A549 (cell line): ENCODE data around the gene ARL6IP6. TPM values are rescaled to one million over a fixed set of nuclear protein-coding genes. Genes with fewer than 3 reads are reported as not detected.
A peak's percentile ranks its signal among the peaks of the same experiment; 100 is the strongest.

Experiments
- ATAC-seq, 2 experiments: fragments of 200-7000 bp in 1 of 2; fragments of >200 bp in 1 of 2; cut with Nextera tagmentation in 1 of 2; cut with Tn5 transposase in 1 of 2; 3 replicates each; pipeline versions ENCODE4 v1.8.0 to v1.9.1; 2018 to 2020; ENCODE audit warnings: mild to moderate bottlenecking in 1 of 2, moderate library complexity in 1 of 2
- CTCF ChIA-PET: fragments of 300-600 bp; sonication (Branson Sonifier 250); formaldehyde crosslinking; extraction: SDS; loops from one replicate; lab custom pipeline; 2021; ENCODE audit warnings: antibody characterized with exemption, inconsistent platforms; lab: Yijun Ruan, JAX
- POLR2A ChIA-PET: fragments of 350-600 bp; formaldehyde crosslinking; extraction: SDS; loops from one replicate; lab custom pipeline; 2021; ENCODE audit warnings: antibody characterized with exemption, inconsistent platforms; lab: Yijun Ruan, JAX
- DNase-seq, 2 experiments: peaks; one replicate each; pipeline versions ENCODE4 v3.0.0 to v3.0.0-alpha.2; 2011 to 2016; ENCODE audit warnings: low read depth in 1 of 2, low spot score in 1 of 2
- FAIRE-seq: peaks from 2 replicates; lab custom pipeline; 2011; peaks lifted over from hg19 to GRCh38; lab: Jason Lieb, UNC
- H3K27ac ChIP-seq, 2 experiments: fragments of >200 bp; sonication (Bioruptor Twin); formaldehyde crosslinking; 3 replicates each; pipeline ENCODE4 v1.5.1; 2016 to 2017
- H3K4me1 ChIP-seq: fragments of >200 bp; sonication (Bioruptor Twin); formaldehyde crosslinking; 3 replicates; pipeline ENCODE4 v1.6.1; 2016
- H3K4me2 ChIP-seq: fragments of >200 bp; sonication (Bioruptor Twin); formaldehyde crosslinking; 3 replicates; pipeline ENCODE4 v1.6.1; 2016
- H3K4me3 ChIP-seq: fragments of >200 bp; sonication (Bioruptor Twin); formaldehyde crosslinking; 3 replicates; pipeline ENCODE4 v1.5.1; 2016
- H3K9me3 ChIP-seq: fragments of >200 bp; sonication (Bioruptor Twin); formaldehyde crosslinking; 3 replicates; pipeline ENCODE4 v1.6.1; 2016
- CEBPB ChIP-seq, 2 experiments: fragments of >200 bp in 1 of 2; sonication (Bioruptor Twin) in 1 of 2; formaldehyde crosslinking in 1 of 2; IDR thresholded peaks; 2 replicates each; pipeline ENCODE4 v1.6.1; 2012 to 2016
- CHD2 ChIP-seq: fragments of 150-350 bp; IDR thresholded peaks from 2 replicates; pipeline ENCODE4 v1.6.1; 2014; ENCODE audit warnings: low read length; ENCODE audit not compliant: partially characterized antibody
- EHF ChIP-seq: fragments of 250-450 bp; sonication (Bioruptor Pico); IDR thresholded peaks from 2 replicates; pipeline ENCODE4 v1.5.0; 2020; ENCODE audit warnings: mild to moderate bottlenecking
- EP300 ChIP-seq, 2 experiments: fragments of >200 bp; sonication (Bioruptor Twin); formaldehyde crosslinking; IDR thresholded peaks; 2 replicates in 1 of 2; 3 replicates in 1 of 2; pipeline ENCODE4 v1.6.1; 2016 to 2017
- FOSB ChIP-seq: fragments of 250-450 bp; sonication (Bioruptor Pico); IDR thresholded peaks from 2 replicates; pipeline ENCODE4 v1.5.0; 2020; ENCODE audit warnings: mild to moderate bottlenecking, moderate library complexity
- FOSL2 ChIP-seq, 2 experiments: fragments of 450-650 bp in 1 of 2; fragments of >200 bp in 1 of 2; sonication (Bioruptor Twin) in 1 of 2; formaldehyde crosslinking; IDR thresholded peaks; 2 replicates each; pipeline versions ENCODE4 v1.5.0 to v1.6.1; 2016 to 2020; ENCODE audit warnings: mild to moderate bottlenecking in 1 of 2, moderate library complexity in 1 of 2
- HOXA7 ChIP-seq: fragments of 250-450 bp; sonication (Bioruptor Pico); IDR thresholded peaks from 2 replicates; pipeline ENCODE4 v1.5.0; 2020; ENCODE audit warnings: mild to moderate bottlenecking, moderate library complexity
- HOXB13 ChIP-seq: fragments of 250-450 bp; sonication (Bioruptor Pico); IDR thresholded peaks from 2 replicates; pipeline ENCODE4 v1.5.0; 2020; ENCODE audit warnings: low read depth, mild to moderate bottlenecking, moderate library complexity
- HOXB5 ChIP-seq: fragments of 250-450 bp; sonication (Bioruptor Pico); IDR thresholded peaks from 2 replicates; pipeline ENCODE4 v1.5.0; 2020; ENCODE audit warnings: mild to moderate bottlenecking, moderate library complexity
- KDM5A ChIP-seq: fragments of 200-600 bp; sonication (generic); IDR thresholded peaks from 2 replicates; pipeline ENCODE4 v1.6.1; 2016; ENCODE audit warnings: antibody characterized with exemption, mild to moderate bottlenecking
- NFE2L2 ChIP-seq: fragments of 150-350 bp; conservative IDR thresholded peaks from 2 replicates; pipeline ENCODE4 v1.6.1; 2014; ENCODE audit warnings: low read length
- PHF8 ChIP-seq: fragments of 200-600 bp; sonication (generic); IDR thresholded peaks from 2 replicates; pipeline ENCODE4 v1.6.1; 2016; ENCODE audit warnings: low read depth, mild to moderate bottlenecking, antibody characterized with exemption, moderate library complexity, borderline replicate concordance
- RARB ChIP-seq: fragments of 250-450 bp; sonication (Bioruptor Pico); IDR thresholded peaks from 2 replicates; pipeline ENCODE4 v1.8.0; 2021; ENCODE audit warnings: mild to moderate bottlenecking, moderate library complexity
- RCOR1 ChIP-seq: fragments of 150-350 bp; IDR thresholded peaks from 2 replicates; pipeline ENCODE4 v1.6.1; 2014; ENCODE audit warnings: antibody characterized with exemption, low read length, low read depth
- SMC3 ChIP-seq: fragments of >200 bp; sonication (Bioruptor Twin); formaldehyde crosslinking; IDR thresholded peaks from 3 replicates; pipeline ENCODE4 v1.6.1; 2018; ENCODE audit warnings: inconsistent platforms
- TP53 ChIP-seq: fragments of 250-450 bp; sonication (Bioruptor Pico); IDR thresholded peaks from 2 replicates; pipeline ENCODE4 v1.5.0; 2021; ENCODE audit warnings: mild to moderate bottlenecking, moderate library complexity
- ZFP36 ChIP-seq: fragments of 450-650 bp; IDR thresholded peaks from 2 replicates; pipeline ENCODE4 v1.6.1; 2014; ENCODE audit warnings: borderline replicate concordance; ENCODE audit not compliant: partially characterized antibody
- ZNF302 ChIP-seq: fragments of 250-450 bp; sonication (Bioruptor Pico); IDR thresholded peaks from 2 replicates; pipeline ENCODE4 v1.9.0; 2021; ENCODE audit warnings: inconsistent platforms, mild to moderate bottlenecking, moderate library complexity
- WGBS: methylation state at CpG from one replicate; pipeline ENCODE4 v1.1.6; 2017; ENCODE audit errors: missing lambda C conversion rate; 5-methylcytosine and 5-hydroxymethylcytosine counted together
- polyA plus RNA-seq, 4 experiments: library from polyadenylated mRNA; depleted of rRNA in 3 of 4; stranded (reverse); fragments of >200 nt; fragmentation: RNase III in 1 of 4; extraction: RNeasy Plus Mini Kit Qiagen cat#74134 plus additional on column Dnase treatment in 1 of 4; gene quantifications; 2 replicates in 3 of 4; 3 replicates in 1 of 4; pipeline ENCODE4 v1.2.3, GENCODE V29; 2011 to 2017
- TF ChIP-seq, protein P1 (sequence below): fragments of >200 bp; sonication (Bioruptor Twin); formaldehyde crosslinking; IDR thresholded peaks from 3 replicates; pipeline ENCODE4 v1.5.1; 2016
- TF ChIP-seq, protein P2 (sequence below): fragments of 200-600 bp; sonication (generic); IDR thresholded peaks from 2 replicates; pipeline ENCODE4 v1.6.1; 2016; ENCODE audit warnings: antibody characterized with exemption, mild to moderate bottlenecking, moderate library complexity
- TF ChIP-seq, protein P3 (sequence below): IDR thresholded peaks from 2 replicates; pipeline ENCODE4 v1.6.1; 2012
- TF ChIP-seq, protein P4 (sequence below): fragments of 150-350 bp; IDR thresholded peaks from 2 replicates; pipeline ENCODE4 v1.6.1; 2014; ENCODE audit warnings: low read depth, mild to moderate bottlenecking, low read length
- TF ChIP-seq, protein P5 (sequence below): fragments of 250-450 bp; sonication (Bioruptor Pico); IDR thresholded peaks from 2 replicates; pipeline ENCODE4 v1.5.0; 2021; ENCODE audit warnings: mild to moderate bottlenecking, moderate library complexity, borderline replicate concordance

ARL6IP6 gene
- polyA plus RNA-seq, 2 of the 4 experiments (the other 2 are of a cell fraction): 28.1 to 72.7 TPM

DNA sequence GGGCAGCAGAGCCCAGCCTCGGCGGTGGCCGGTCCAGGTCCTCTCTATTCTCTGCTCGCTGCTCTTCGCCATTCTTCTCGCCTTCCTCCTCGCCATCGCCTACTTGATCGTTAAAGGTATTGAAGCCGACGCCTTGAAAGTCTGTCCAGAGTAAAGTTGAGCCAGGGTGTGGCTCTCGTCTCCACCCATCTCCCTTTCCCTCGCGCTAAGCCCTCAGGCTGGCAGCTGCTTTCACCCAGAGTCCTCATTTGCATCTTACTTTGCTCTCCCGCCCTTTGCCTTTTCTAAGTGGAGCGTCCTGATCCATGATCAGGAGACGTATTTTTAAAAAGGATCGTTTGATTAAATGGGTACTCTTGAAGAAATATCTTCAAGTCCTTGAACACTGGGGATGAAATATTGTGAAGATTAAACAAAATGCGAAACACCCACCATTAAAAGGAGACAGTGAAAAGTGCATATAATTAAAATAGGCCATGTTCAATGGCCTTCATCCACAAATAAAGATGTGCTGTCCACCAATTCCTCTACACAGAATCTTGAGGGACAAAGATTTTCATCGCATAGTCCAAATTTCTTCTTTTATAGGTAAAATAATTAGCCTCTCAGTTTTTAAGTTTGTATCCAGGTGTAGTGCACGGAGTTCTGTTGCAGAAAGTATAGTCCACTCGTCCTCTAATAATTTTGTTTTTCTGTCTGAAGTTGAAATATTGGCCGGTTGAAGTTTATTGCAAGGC lies 657 bp downstream of the ARL6IP6 start:
- Histone ChIP-seq H3K4me2 (peak overlapping the region; percentile 90), H3K4me3 (peak overlapping the region; percentile 75), H3K9me3 (no peaks in the 10 kb centered on the region), H3K4me1 (peaks cover 39% of the 10 kb centered on the region), H3K27ac (peak overlapping the region; percentile 97)
- DNase-seq (peak; percentile 25 to 78), FAIRE-seq (no peak), ATAC-seq (peak; percentile 32 to 59)
- WGBS: 3% methylated on average over 23 of the region's 23 CpGs
- TF ChIP-seq, protein P1, sequence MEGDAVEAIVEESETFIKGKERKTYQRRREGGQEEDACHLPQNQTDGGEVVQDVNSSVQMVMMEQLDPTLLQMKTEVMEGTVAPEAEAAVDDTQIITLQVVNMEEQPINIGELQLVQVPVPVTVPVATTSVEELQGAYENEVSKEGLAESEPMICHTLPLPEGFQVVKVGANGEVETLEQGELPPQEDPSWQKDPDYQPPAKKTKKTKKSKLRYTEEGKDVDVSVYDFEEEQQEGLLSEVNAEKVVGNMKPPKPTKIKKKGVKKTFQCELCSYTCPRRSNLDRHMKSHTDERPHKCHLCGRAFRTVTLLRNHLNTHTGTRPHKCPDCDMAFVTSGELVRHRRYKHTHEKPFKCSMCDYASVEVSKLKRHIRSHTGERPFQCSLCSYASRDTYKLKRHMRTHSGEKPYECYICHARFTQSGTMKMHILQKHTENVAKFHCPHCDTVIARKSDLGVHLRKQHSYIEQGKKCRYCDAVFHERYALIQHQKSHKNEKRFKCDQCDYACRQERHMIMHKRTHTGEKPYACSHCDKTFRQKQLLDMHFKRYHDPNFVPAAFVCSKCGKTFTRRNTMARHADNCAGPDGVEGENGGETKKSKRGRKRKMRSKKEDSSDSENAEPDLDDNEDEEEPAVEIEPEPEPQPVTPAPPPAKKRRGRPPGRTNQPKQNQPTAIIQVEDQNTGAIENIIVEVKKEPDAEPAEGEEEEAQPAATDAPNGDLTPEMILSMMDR: no peak
- no peak for TF ChIP-seq SMC3
- no peak for TF ChIP-seq ZFP36
- TF ChIP-seq HOXB13 (CRISPR knock-in tag): no peak
- TF ChIP-seq FOSB (CRISPR knock-in tag): 0 out of 2 replicates have a peak, but pooled peaks have one; percentile 19
- TF ChIP-seq PHF8: 0 out of 2 replicates have a peak, but pooled peaks have one; percentile 19
- TF ChIP-seq, protein P2, sequence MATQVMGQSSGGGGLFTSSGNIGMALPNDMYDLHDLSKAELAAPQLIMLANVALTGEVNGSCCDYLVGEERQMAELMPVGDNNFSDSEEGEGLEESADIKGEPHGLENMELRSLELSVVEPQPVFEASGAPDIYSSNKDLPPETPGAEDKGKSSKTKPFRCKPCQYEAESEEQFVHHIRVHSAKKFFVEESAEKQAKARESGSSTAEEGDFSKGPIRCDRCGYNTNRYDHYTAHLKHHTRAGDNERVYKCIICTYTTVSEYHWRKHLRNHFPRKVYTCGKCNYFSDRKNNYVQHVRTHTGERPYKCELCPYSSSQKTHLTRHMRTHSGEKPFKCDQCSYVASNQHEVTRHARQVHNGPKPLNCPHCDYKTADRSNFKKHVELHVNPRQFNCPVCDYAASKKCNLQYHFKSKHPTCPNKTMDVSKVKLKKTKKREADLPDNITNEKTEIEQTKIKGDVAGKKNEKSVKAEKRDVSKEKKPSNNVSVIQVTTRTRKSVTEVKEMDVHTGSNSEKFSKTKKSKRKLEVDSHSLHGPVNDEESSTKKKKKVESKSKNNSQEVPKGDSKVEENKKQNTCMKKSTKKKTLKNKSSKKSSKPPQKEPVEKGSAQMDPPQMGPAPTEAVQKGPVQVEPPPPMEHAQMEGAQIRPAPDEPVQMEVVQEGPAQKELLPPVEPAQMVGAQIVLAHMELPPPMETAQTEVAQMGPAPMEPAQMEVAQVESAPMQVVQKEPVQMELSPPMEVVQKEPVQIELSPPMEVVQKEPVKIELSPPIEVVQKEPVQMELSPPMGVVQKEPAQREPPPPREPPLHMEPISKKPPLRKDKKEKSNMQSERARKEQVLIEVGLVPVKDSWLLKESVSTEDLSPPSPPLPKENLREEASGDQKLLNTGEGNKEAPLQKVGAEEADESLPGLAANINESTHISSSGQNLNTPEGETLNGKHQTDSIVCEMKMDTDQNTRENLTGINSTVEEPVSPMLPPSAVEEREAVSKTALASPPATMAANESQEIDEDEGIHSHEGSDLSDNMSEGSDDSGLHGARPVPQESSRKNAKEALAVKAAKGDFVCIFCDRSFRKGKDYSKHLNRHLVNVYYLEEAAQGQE: peak; percentile 40; the same call in 1 of the 2 replicates
- TF ChIP-seq, protein P3, sequence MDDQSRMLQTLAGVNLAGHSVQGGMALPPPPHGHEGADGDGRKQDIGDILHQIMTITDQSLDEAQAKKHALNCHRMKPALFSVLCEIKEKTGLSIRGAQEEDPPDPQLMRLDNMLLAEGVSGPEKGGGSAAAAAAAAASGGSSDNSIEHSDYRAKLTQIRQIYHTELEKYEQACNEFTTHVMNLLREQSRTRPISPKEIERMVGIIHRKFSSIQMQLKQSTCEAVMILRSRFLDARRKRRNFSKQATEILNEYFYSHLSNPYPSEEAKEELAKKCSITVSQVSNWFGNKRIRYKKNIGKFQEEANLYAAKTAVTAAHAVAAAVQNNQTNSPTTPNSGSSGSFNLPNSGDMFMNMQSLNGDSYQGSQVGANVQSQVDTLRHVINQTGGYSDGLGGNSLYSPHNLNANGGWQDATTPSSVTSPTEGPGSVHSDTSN: no peak
- TF ChIP-seq KDM5A: 0 out of 2 replicates have a peak, but pooled peaks have one; percentile 16
- TF ChIP-seq RARB (CRISPR knock-in tag): no peak
- TF ChIP-seq EHF (CRISPR knock-in tag): no peak
- no peak for TF ChIP-seq ZNF302 (CRISPR knock-in tag)
- TF ChIP-seq, protein P4, sequence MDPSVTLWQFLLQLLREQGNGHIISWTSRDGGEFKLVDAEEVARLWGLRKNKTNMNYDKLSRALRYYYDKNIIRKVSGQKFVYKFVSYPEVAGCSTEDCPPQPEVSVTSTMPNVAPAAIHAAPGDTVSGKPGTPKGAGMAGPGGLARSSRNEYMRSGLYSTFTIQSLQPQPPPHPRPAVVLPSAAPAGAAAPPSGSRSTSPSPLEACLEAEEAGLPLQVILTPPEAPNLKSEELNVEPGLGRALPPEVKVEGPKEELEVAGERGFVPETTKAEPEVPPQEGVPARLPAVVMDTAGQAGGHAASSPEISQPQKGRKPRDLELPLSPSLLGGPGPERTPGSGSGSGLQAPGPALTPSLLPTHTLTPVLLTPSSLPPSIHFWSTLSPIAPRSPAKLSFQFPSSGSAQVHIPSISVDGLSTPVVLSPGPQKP: no peak
- no peak for TF ChIP-seq HOXA7 (CRISPR knock-in tag)
- CTCF ChIA-PET: no interaction called here
- POLR2A ChIA-PET: no interaction called here

DNA sequence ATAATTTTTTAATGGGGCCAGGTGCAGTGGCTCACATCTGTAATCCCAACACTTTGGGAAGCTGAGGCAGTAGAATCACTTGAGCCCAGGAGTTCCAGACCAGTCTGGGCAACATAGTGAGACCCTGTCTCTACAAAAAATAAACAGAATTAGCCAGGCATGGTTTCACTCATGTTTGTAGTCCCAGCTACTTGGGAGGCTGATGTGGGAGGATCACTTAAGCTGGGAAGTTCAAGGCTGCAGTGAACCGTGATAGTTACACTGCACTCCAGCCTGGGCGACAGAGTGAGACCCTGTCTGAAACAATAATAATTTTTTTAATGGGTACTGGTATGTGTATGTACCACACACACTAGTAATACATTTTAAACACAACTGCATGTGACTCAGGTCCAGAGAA lies 2.4 kb downstream of the ARL6IP6 start:
- Histone ChIP-seq H3K27ac (no peak overlapping the region), H3K9me3 (no peaks in the 10 kb centered on the region), H3K4me2 (peak overlapping the region; percentile 90), H3K4me1 (peaks cover 23% of the 10 kb centered on the region), H3K4me3 (no peak overlapping the region)
- DNase-seq: no peak
- 97% methylated on average over 2 of the region's 2 CpGs for WGBS
- ChIA-PET CTCF (interaction anchor here (0.7 kb wide), 1 partner anchor 20 kb away, joined by 3 read pairs; no protein-coding TSS in a partner anchor), POLR2A (no interaction called here)
- ATAC-seq: no peak
- no peak for FAIRE-seq
- TF ChIP-seq, protein P5, sequence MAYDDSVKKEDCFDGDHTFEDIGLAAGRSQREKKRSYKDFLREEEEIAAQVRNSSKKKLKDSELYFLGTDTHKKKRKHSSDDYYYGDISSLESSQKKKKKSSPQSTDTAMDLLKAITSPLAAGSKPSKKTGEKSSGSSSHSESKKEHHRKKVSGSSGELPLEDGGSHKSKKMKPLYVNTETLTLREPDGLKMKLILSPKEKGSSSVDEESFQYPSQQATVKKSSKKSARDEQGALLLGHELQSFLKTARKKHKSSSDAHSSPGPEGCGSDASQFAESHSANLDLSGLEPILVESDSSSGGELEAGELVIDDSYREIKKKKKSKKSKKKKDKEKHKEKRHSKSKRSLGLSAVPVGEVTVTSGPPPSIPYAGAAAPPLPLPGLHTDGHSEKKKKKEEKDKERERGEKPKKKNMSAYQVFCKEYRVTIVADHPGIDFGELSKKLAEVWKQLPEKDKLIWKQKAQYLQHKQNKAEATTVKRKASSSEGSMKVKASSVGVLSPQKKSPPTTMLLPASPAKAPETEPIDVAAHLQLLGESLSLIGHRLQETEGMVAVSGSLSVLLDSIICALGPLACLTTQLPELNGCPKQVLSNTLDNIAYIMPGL (CRISPR knock-in tag): no peak
- no peak for TF ChIP-seq RCOR1
- TF ChIP-seq NFE2L2: no peak
- TF ChIP-seq, protein P1: no peak
- no peak for TF ChIP-seq HOXB5 (CRISPR knock-in tag)
- TF ChIP-seq CHD2: no peak
- no peak for TF ChIP-seq SMC3
- TF ChIP-seq FOSL2 (IDR thresholded peaks at IDR 0.05): no peak
- TF ChIP-seq FOSL2 (CRISPR knock-in tag; IDR thresholded peaks at IDR 0.05): no peak
- no peak for TF ChIP-seq TP53 (CRISPR knock-in tag)
- no peak for TF ChIP-seq CEBPB (IDR thresholded peaks at IDR 0.05)
- TF ChIP-seq EP300 (IDR thresholded peaks at IDR 0.05): no peak
